Measurements from ENCODE around the gene SDF2L1.
"Not testable (repeated sequence)": the region's sequence is repeated elsewhere in the genome, so short reads cannot be mapped to it uniquely, and the experiment has no call there.

Gene SDF2L1

GRCh38 chr22:21640810-21641209 is 1.3 kb upstream of the SDF2L1 start:
- no peak for DNase-seq (ENCODE audit: low read depth)
- H3K4me3 ChIP-seq (ENCODE audit: low read depth, low read length) = no peak overlapping the region; the same call in 1 of the 2 replicates
- TF ChIP-seq CTCF (IDR thresholded peaks at IDR 0.05; ENCODE audit: low read depth, low read length, missing control alignments) = no peak

- peak overlapping the region; percentile 66 for H3K4me3 ChIP-seq (ENCODE audit: low read depth, low read length)
- no peak for DNase-seq (ENCODE audit: low read depth)
- TF ChIP-seq CTCF (IDR thresholded peaks at IDR 0.05; ENCODE audit: low read depth, low read length, missing control alignments) = peak; percentile 15
These were observed 699 bp upstream of the SDF2L1 start for GRCh38 chr22:21641417-21641788.

- H3K4me3 ChIP-seq (ENCODE audit: low read depth, low read length) = peak overlapping the region; percentile 78
- DNase-seq (ENCODE audit: low read depth) = no peak
- peak; percentile 70 for TF ChIP-seq CTCF (IDR thresholded peaks at IDR 0.05; ENCODE audit: low read depth, low read length, missing control alignments)
These were observed 714 bp downstream of the SDF2L1 start for GRCh38 chr22:21642584-21643448.

- peak; percentile 43 for TF ChIP-seq CTCF (IDR thresholded peaks at IDR 0.05; ENCODE audit: low read depth, low read length, missing control alignments)
- H3K4me3 ChIP-seq (ENCODE audit: low read depth, low read length) = peak overlapping the region; percentile 78
- no peak for DNase-seq (ENCODE audit: low read depth)
These were observed 1.6 kb downstream of the SDF2L1 start for GRCh38 chr22:21643533-21644357.

GRCh38 chr22:21645513-21645912 is 3.4 kb downstream of the SDF2L1 start:
- not testable (repeated sequence) for DNase-seq (ENCODE audit: low read depth); H3K4me3 ChIP-seq (ENCODE audit: low read depth, low read length)

GRCh38 chr22:21646608-21647590 is 4.8 kb downstream of the SDF2L1 start:
- no peak overlapping the region for H3K4me3 ChIP-seq (ENCODE audit: low read depth, low read length)
- no peak for DNase-seq (ENCODE audit: low read depth)
- TF ChIP-seq CTCF (IDR thresholded peaks at IDR 0.05; ENCODE audit: low read depth, low read length, missing control alignments) = peak; percentile 91

Measured in GM12864 (cell line).